Measurements from ENCODE around the gene TJP1. TPM values are rescaled to one million over a fixed set of nuclear protein-coding genes. Genes with fewer than 3 reads are reported as not detected.

TJP1 gene
- total RNA-seq, 4 donors from 2014 or later = 45.4 to 112 (median 88.3) TPM

GRCh38 chr15:29750754-29751153 lies 71.5 kb downstream of the TJP1 start:
- TF ChIP-seq POLR2A (IDR thresholded peaks at IDR 0.05) = no peak
- TF ChIP-seq CTCF (IDR thresholded peaks at IDR 0.05) = no peak
- no peak for DNase-seq

GRCh38 chr15:29749365-29750086 lies 72.7 kb downstream of the TJP1 start:
- Histone ChIP-seq H3K9me3 (no peaks in the 10 kb centered on the region), H3K27ac (no peak overlapping the region), H3K36me3 (no peaks in the 10 kb centered on the region), H3K4me1 (no peaks in the 10 kb centered on the region), H3K27me3 (no peaks in the 10 kb centered on the region), H3K4me3 (no peak overlapping the region)
- DNase-seq = no peak
- TF ChIP-seq CTCF (IDR thresholded peaks at IDR 0.05) (no peak), POLR2A (IDR thresholded peaks at IDR 0.05) (no peak)

More at GRCh38 chr15:29750754-29751153, 71.5 kb downstream of the TJP1 start:
- Histone ChIP-seq H3K27ac (no peak overlapping the region), H3K27me3 (no peaks in the 10 kb centered on the region), H3K4me1 (no peaks in the 10 kb centered on the region), H3K36me3 (peaks cover 0 to 8% (median 0%) of the 10 kb centered on the region in 3 donors), H3K4me3 (no peak overlapping the region), H3K9me3 (no peaks in the 10 kb centered on the region)

- no peak for DNase-seq
- no peak overlapping the region for H3K4me3 ChIP-seq
- no peaks in the 10 kb centered on the region for H3K9me3 ChIP-seq
- H3K4me1 ChIP-seq = no peaks in the 10 kb centered on the region
- H3K27ac ChIP-seq = no peak overlapping the region
- TF ChIP-seq POLR2A (IDR thresholded peaks at IDR 0.05) (no peak), CTCF (IDR thresholded peaks at IDR 0.05) (peak in 4 of 6 experiments; percentile 24 to 37 (median 32))
- no peaks in the 10 kb centered on the region for H3K27me3 ChIP-seq
- H3K36me3 ChIP-seq = no peaks in the 10 kb centered on the region
These were observed 74.3 kb downstream of the TJP1 start for GRCh38 chr15:29747837-29748417.

GRCh38 chr15:29743475-29743874 lies 78.8 kb downstream of the TJP1 start:
- peaks cover 0 to 26% (median 0%) of the 10 kb centered on the region in 3 donors for H3K36me3 ChIP-seq
- no peak overlapping the region for H3K4me3 ChIP-seq
- H3K27me3 ChIP-seq = no peaks in the 10 kb centered on the region
- no peaks in the 10 kb centered on the region for H3K9me3 ChIP-seq
- no peaks in the 10 kb centered on the region for H3K4me1 ChIP-seq
- no peak for DNase-seq
- no peak overlapping the region for H3K27ac ChIP-seq
- TF ChIP-seq CTCF (IDR thresholded peaks at IDR 0.05) = no peak
- no peak for TF ChIP-seq POLR2A (IDR thresholded peaks at IDR 0.05)

GRCh38 chr15:29740692-29741311 lies 81.5 kb downstream of the TJP1 start:
- no peaks in the 10 kb centered on the region for H3K9me3 ChIP-seq
- no peak for DNase-seq
- TF ChIP-seq CTCF (IDR thresholded peaks at IDR 0.05) (peak in 3 of 6 experiments; percentile 26 to 42 (median 35)), POLR2A (IDR thresholded peaks at IDR 0.05) (no peak)
- H3K4me1 ChIP-seq = no peaks in the 10 kb centered on the region
- H3K4me3 ChIP-seq = no peak overlapping the region
- no peak overlapping the region for H3K27ac ChIP-seq
- no peaks in the 10 kb centered on the region for H3K27me3 ChIP-seq
- peaks cover 0 to 35% (median 0%) of the 10 kb centered on the region in 3 donors for H3K36me3 ChIP-seq
